ENCODE measurements around the gene C5orf46. TPM values are rescaled to one million over a fixed set of nuclear protein-coding genes. Genes with fewer than 3 reads are reported as not detected.

The C5orf46 gene
- total and polyA plus RNA-seq, 7 experiments from 2014 or later: not detected

DNA sequence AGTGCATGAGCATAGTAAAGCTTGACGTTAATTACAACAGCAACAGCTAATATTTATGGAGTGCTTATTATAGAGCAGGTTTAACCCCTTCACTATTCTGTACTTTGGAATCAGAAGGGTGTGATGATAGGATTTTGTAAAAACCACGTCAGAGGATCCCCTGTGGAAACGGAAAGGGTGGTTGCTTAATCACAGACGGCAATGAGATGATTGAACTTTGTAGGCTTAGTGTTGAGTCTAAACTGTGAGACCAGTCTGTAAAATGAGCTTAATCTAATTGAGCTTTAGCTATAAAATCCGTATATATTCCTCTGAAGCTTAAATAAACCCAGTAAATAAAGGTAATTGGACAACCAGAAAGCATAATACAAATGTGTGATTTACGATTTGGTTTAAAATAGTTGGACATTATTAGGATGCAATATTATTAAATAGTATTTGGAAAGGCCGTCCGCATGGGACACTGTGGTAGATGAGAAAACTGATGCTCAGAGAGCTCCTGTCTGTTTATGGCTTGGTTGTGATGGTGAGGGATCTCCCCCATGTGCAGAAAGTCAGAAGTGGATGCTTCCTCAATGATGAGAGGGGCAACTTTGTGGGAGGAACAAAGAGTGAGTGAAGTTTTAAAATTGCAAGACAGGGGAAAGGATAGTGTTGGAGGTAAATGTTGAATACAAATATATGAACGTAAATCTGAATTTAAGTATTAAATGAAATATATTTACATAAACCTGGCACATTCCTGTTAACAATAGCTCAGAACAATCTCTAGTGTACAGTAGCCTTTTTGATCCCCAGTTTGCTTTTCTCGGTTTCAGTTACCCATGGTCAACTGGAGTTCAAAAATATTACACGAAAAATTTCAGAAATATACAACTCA, 51.2 kb downstream of the C5orf46 start:
- H3K36me3 ChIP-seq (ENCODE audit: control insufficient read depth in 2 of 3, insufficient read depth in 3 of 3, low read length in 3 of 3): no peaks in the 10 kb centered on the region
- H3K4me1 Mint-ChIP-seq: peaks cover 0 to 5% (median 0%) of the 10 kb centered on the region in 7 donors
- H3K4me3 ChIP-seq (ENCODE audit: low read length): no peak overlapping the region
- intact Hi-C loops (cut with micrococcal nuclease): loop anchor here in 1 of 2 donors (5.0 kb wide), 1 partner anchor 517 kb away; no protein-coding TSS in a partner anchor
- POLR2A ChIA-PET: no interaction called here
- no peak overlapping the region for H3K4me3 Mint-ChIP-seq
- CTCF ChIA-PET: interaction anchor here (0.5 kb wide), 1 partner anchor 1261 kb away, joined by 3 read pairs; no protein-coding TSS in a partner anchor
- H3K9me3 ChIP-seq (ENCODE audit: control insufficient read depth in 2 of 3, low read length in 3 of 3): no peaks in the 10 kb centered on the region
- H3K27me3 ChIP-seq (ENCODE audit: control insufficient read depth in 2 of 2, insufficient read depth in 2 of 2, low read length in 2 of 2): peaks cover 0 to 3% of the 10 kb centered on the region in 2 donors
- H3K9me3 Mint-ChIP-seq: peaks cover 0 to 3% (median 0%) of the 10 kb centered on the region in 11 donors
- H3K4me1 ChIP-seq (ENCODE audit: control insufficient read depth in 2 of 2, insufficient read depth in 2 of 2, low read length in 2 of 2): no peaks in the 10 kb centered on the region
- H3K27ac ChIP-seq (ENCODE audit: low read depth, low read length): no peak overlapping the region
- DNase-seq: no peak
- ATAC-seq: no peak
- H3K36me3 Mint-ChIP-seq: no peaks in the 10 kb centered on the region
- peaks cover 5 to 23% (median 9%) of the 10 kb centered on the region in 5 donors for H3K27me3 Mint-ChIP-seq
- no peak overlapping the region for H3K27ac Mint-ChIP-seq

DNA sequence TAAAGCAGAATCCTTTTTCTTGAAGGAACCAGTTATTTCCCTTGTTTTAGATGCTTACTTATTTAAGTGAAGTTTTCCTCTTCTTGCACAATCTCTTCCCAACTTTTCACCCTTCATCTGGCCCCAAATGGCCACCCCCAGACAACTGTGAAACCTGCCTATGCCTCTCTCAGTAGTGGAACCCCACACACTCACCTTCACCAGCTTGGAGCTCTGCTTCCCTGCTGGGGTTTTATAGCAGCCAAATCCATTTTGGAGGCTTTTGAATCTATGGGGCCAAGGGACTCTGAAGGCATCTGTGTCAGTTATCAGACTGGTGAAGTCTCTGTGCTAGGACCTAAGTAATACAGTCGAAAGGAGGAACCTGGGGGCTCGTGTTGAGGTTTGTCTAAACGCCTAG, 52.0 kb downstream of the C5orf46 start:
- Histone ChIP-seq H3K27ac (ENCODE audit: low read depth, low read length) (no peak overlapping the region), H3K4me1 (ENCODE audit: control insufficient read depth in 2 of 2, insufficient read depth in 2 of 2, low read length in 2 of 2) (no peaks in the 10 kb centered on the region), H3K27me3 (ENCODE audit: control insufficient read depth in 2 of 2, insufficient read depth in 2 of 2, low read length in 2 of 2) (peaks cover 0 to 3% of the 10 kb centered on the region in 2 donors), H3K36me3 (ENCODE audit: control insufficient read depth in 2 of 3, insufficient read depth in 3 of 3, low read length in 3 of 3) (no peaks in the 10 kb centered on the region), H3K4me3 (ENCODE audit: low read length) (no peak overlapping the region), H3K9me3 (ENCODE audit: control insufficient read depth in 2 of 3, low read length in 3 of 3) (no peaks in the 10 kb centered on the region)
- CTCF ChIA-PET: no interaction called here
- Mint-ChIP-seq H3K4me3 (no peak overlapping the region), H3K4me1 (peaks cover 0 to 5% (median 0%) of the 10 kb centered on the region in 7 donors), H3K36me3 (no peaks in the 10 kb centered on the region), H3K27ac (no peak overlapping the region), H3K9me3 (peaks cover 0 to 3% (median 0%) of the 10 kb centered on the region in 11 donors), H3K27me3 (peaks cover 5 to 23% (median 9%) of the 10 kb centered on the region in 5 donors)
- DNase-seq (no peak), ATAC-seq (no peak)
- intact Hi-C loops (cut with micrococcal nuclease): no loop called here
- POLR2A ChIA-PET: no interaction called here

DNA sequence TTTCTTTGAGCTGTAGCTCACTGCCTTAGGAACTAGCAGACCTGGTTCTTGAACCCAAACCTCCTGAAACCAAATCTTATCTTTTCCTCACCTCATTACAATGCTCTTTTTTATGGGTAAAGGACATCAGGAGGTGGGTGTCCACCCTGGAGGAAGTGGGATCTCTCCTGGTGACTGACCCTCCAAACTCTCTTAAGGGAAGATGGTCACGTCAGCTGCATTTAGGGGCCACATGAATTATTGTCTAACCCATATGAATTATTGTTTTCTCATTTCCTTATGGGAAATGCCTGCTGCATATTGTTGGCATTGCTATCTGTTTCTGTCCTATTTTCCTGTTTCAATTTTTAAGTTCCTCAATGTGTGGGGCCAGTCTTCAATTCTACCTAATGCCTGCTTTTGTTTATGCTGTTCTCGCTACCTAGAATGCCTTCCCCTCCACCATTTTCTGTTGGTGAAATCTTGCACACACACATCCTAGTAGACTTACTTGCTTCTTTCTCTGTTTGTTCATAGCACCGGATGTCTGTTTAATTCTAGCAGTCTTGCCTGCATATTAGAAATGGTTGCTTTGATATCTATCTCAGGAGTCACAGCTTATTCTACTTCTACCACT, 52.9 kb downstream of the C5orf46 start:
- H3K27me3 ChIP-seq (ENCODE audit: control insufficient read depth in 2 of 2, insufficient read depth in 2 of 2, low read length in 2 of 2): peaks cover 0 to 3% of the 10 kb centered on the region in 2 donors
- Mint-ChIP-seq H3K27ac (no peak overlapping the region), H3K4me3 (no peak overlapping the region), H3K9me3 (peaks cover 0 to 3% (median 0%) of the 10 kb centered on the region in 11 donors), H3K36me3 (no peaks in the 10 kb centered on the region), H3K4me1 (peaks cover 0 to 5% (median 0%) of the 10 kb centered on the region in 7 donors), H3K27me3 (peaks cover 5 to 20% (median 9%) of the 10 kb centered on the region in 5 donors)
- POLR2A ChIA-PET: no interaction called here
- intact Hi-C loops (cut with micrococcal nuclease): no loop called here
- ATAC-seq (no peak), DNase-seq (no peak)
- CTCF ChIA-PET: interaction anchor here (0.7 kb wide), 1 partner anchor 122 kb away, joined by 3 read pairs; no protein-coding TSS in a partner anchor
- no peak overlapping the region for H3K27ac ChIP-seq (ENCODE audit: low read depth, low read length)
- H3K36me3 ChIP-seq (ENCODE audit: control insufficient read depth in 2 of 3, insufficient read depth in 3 of 3, low read length in 3 of 3): no peaks in the 10 kb centered on the region
- H3K4me1 ChIP-seq (ENCODE audit: control insufficient read depth in 2 of 2, insufficient read depth in 2 of 2, low read length in 2 of 2): no peaks in the 10 kb centered on the region
- H3K4me3 ChIP-seq (ENCODE audit: low read length): no peak overlapping the region
- no peaks in the 10 kb centered on the region for H3K9me3 ChIP-seq (ENCODE audit: control insufficient read depth in 2 of 3, low read length in 3 of 3)

DNA sequence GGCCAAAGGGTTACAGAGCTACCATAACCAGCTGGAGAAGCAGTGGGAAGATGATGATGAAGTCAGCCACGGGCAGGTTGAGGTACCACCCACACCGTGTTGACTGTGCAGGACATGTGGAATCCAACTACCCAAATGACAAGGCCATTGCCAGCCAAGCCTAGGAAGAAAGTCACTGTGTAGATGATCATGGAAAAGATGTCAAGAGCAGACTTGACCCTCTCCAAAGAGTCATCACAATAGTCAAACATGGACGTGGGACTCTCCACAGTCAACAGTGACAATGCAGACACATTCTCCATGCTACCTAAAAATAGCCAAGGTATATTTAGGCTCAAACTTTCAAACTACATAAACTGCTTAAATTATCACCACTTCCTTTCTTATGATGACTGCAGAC, 54.0 kb downstream of the C5orf46 start:
- H3K9me3 Mint-ChIP-seq: peaks cover 0 to 3% (median 0%) of the 10 kb centered on the region in 11 donors
- H3K36me3 Mint-ChIP-seq: no peaks in the 10 kb centered on the region
- ATAC-seq (no peak), DNase-seq (no peak)
- H3K4me3 Mint-ChIP-seq: no peak overlapping the region
- no peak overlapping the region for H3K27ac Mint-ChIP-seq
- POLR2A ChIA-PET: no interaction called here
- Histone ChIP-seq H3K27me3 (ENCODE audit: control insufficient read depth in 2 of 2, insufficient read depth in 2 of 2, low read length in 2 of 2) (peaks cover 0 to 3% of the 10 kb centered on the region in 2 donors), H3K36me3 (ENCODE audit: control insufficient read depth in 2 of 3, insufficient read depth in 3 of 3, low read length in 3 of 3) (no peaks in the 10 kb centered on the region), H3K4me1 (ENCODE audit: control insufficient read depth in 2 of 2, insufficient read depth in 2 of 2, low read length in 2 of 2) (no peaks in the 10 kb centered on the region), H3K9me3 (ENCODE audit: control insufficient read depth in 2 of 3, low read length in 3 of 3) (no peaks in the 10 kb centered on the region), H3K4me3 (ENCODE audit: low read length) (no peak overlapping the region), H3K27ac (ENCODE audit: low read depth, low read length) (no peak overlapping the region)
- peaks cover 5 to 19% (median 10%) of the 10 kb centered on the region in 5 donors for H3K27me3 Mint-ChIP-seq
- intact Hi-C loops (cut with micrococcal nuclease): no loop called here
- CTCF ChIA-PET: no interaction called here
- H3K4me1 Mint-ChIP-seq: peaks cover 0 to 3% (median 0%) of the 10 kb centered on the region in 7 donors

DNA sequence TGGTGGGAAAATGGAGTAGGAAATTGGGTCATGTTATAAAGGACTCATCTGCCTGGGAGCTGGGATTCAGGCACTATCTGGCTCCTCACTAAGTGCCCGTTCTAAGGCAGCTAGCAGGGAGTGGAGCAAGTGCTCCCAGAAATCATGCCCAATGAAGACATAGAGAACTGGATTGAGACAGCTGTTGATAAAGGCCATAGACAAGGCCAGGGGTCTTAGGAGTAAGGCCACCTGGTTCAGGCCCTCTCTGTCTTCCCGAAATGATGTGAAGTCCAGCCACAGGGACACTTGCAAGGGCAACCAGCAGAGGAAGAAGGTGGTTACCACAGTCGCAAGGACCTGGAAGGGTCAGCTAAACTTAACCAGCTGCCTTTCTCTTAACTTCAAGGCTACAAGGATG, 54.8 kb downstream of the C5orf46 start:
- Mint-ChIP-seq H3K27me3 (peaks cover 5 to 19% (median 9%) of the 10 kb centered on the region in 5 donors), H3K27ac (no peak overlapping the region), H3K4me1 (peaks cover 0 to 3% (median 0%) of the 10 kb centered on the region in 7 donors), H3K9me3 (peaks cover 0 to 3% (median 0%) of the 10 kb centered on the region in 11 donors), H3K4me3 (no peak overlapping the region), H3K36me3 (no peaks in the 10 kb centered on the region)
- POLR2A ChIA-PET: no interaction called here
- no peak overlapping the region for H3K4me3 ChIP-seq (ENCODE audit: low read length)
- no peaks in the 10 kb centered on the region for H3K36me3 ChIP-seq (ENCODE audit: control insufficient read depth in 2 of 3, insufficient read depth in 3 of 3, low read length in 3 of 3)
- H3K9me3 ChIP-seq (ENCODE audit: control insufficient read depth in 2 of 3, low read length in 3 of 3): no peaks in the 10 kb centered on the region
- no peaks in the 10 kb centered on the region for H3K27me3 ChIP-seq (ENCODE audit: control insufficient read depth in 2 of 2, insufficient read depth in 2 of 2, low read length in 2 of 2)
- no peak for ATAC-seq
- no peak overlapping the region for H3K27ac ChIP-seq (ENCODE audit: low read depth, low read length)
- intact Hi-C loops (cut with micrococcal nuclease): no loop called here
- DNase-seq: no peak
- CTCF ChIA-PET: no interaction called here
- H3K4me1 ChIP-seq (ENCODE audit: control insufficient read depth in 2 of 2, insufficient read depth in 2 of 2, low read length in 2 of 2): no peaks in the 10 kb centered on the region

DNA sequence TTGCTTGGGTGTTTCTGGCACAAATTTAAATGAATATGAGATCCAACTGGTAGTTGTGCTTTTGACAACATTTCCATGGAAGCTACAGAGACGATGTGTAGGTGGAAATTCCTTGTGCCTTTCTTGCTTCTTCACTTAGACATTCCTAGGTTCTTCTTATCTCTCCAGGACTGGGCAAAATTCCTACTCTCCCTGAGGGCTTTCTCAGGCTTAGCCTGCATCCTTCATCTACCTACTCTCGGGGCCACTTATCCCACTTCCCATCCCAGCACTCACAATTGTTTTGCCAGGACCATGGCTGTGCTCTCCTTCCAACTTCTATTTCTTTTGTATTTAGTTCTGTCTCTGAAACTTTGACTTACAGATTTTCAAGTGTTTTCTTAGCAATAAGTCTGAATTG, 57.1 kb downstream of the C5orf46 start:
- H3K9me3 ChIP-seq (ENCODE audit: control insufficient read depth in 2 of 3, low read length in 3 of 3): no peaks in the 10 kb centered on the region
- Mint-ChIP-seq H3K27ac (no peak overlapping the region), H3K4me3 (no peak overlapping the region), H3K4me1 (peaks cover 0 to 3% (median 0%) of the 10 kb centered on the region in 7 donors), H3K9me3 (peaks cover 0 to 3% (median 0%) of the 10 kb centered on the region in 11 donors), H3K27me3 (peaks cover 5 to 10% (median 8%) of the 10 kb centered on the region in 5 donors), H3K36me3 (no peaks in the 10 kb centered on the region)
- no peak overlapping the region for H3K27ac ChIP-seq (ENCODE audit: low read depth, low read length)
- ChIA-PET CTCF (no interaction called here), POLR2A (no interaction called here)
- H3K4me1 ChIP-seq (ENCODE audit: control insufficient read depth in 2 of 2, insufficient read depth in 2 of 2, low read length in 2 of 2): no peaks in the 10 kb centered on the region
- ATAC-seq (no peak), DNase-seq (no peak)
- intact Hi-C loops (cut with micrococcal nuclease): no loop called here
- H3K36me3 ChIP-seq (ENCODE audit: control insufficient read depth in 2 of 3, insufficient read depth in 3 of 3, low read length in 3 of 3): no peaks in the 10 kb centered on the region
- H3K27me3 ChIP-seq (ENCODE audit: control insufficient read depth in 2 of 2, insufficient read depth in 2 of 2, low read length in 2 of 2): no peaks in the 10 kb centered on the region
- no peak overlapping the region for H3K4me3 ChIP-seq (ENCODE audit: low read length)
